ENCODE results near the gene DLX6.
"Not testable (repeated sequence)": the region's sequence is repeated elsewhere in the genome, so short reads cannot be mapped to it uniquely, and the experiment has no call there.

Gene DLX6

GRCh38 chr7:97024209-97025129 is 19.1 kb downstream of the DLX6 start, which contains the start of gene DLX5:
DLX5 (minus strand) TSS chr7:97024831; CDS start chr7:97024623, 208 bp downstream.
- DNase-seq, result no peak

- no peak for DNase-seq
Observed at GRCh38 chr7:97025130-97025499, 19.8 kb downstream of the DLX6 start.

- DNase-seq, result no peak
Observed at GRCh38 chr7:97025983-97026714, 20.8 kb downstream of the DLX6 start.

- no peak for DNase-seq
Observed at GRCh38 chr7:97026715-97027426, 21.5 kb downstream of the DLX6 start.

GRCh38 chr7:97027427-97028234 is 22.3 kb downstream of the DLX6 start:
- no peak for DNase-seq

GRCh38 chr7:97034213-97034852 is 29.0 kb downstream of the DLX6 start:
- DNase-seq, result not testable (repeated sequence)

- DNase-seq, result no peak
Observed at GRCh38 chr7:97039374-97040065, 34.2 kb downstream of the DLX6 start.

- DNase-seq, result no peak
Observed at GRCh38 chr7:97043281-97043680, 37.9 kb downstream of the DLX6 start.

All from cerebellar nuclear complex (tissue), 1 donor.